IPS-20b (cell line): ENCODE data around the gene TECPR2.
"Not testable (repeated sequence)": the region's sequence is repeated elsewhere in the genome, so short reads cannot be mapped to it uniquely, and the experiment has no call there.

Experiments used
- H3K27ac ChIP-seq: one replicate; pipeline ENCODE4 v1.5.1; 2013; ENCODE audit warnings: low read length
- H3K27me3 ChIP-seq: 2 replicates; pipeline ENCODE4 v1.6.1; 2013; ENCODE audit warnings: mild to moderate bottlenecking, low read length, inconsistent platforms; ENCODE audit not compliant: insufficient read depth
- H3K36me3 ChIP-seq: 2 replicates; pipeline ENCODE4 v1.6.1; 2013; ENCODE audit warnings: low read depth, mild to moderate bottlenecking, inconsistent platforms, low read length, moderate library complexity; ENCODE audit not compliant: insufficient read depth
- H3K4me1 ChIP-seq: 2 replicates; pipeline ENCODE4 v1.6.1; 2013; ENCODE audit warnings: mild to moderate bottlenecking, control low read depth, inconsistent platforms, low read length, moderate library complexity; ENCODE audit not compliant: insufficient read depth
- H3K4me3 ChIP-seq: 2 replicates; pipeline ENCODE4 v1.5.1; 2013; ENCODE audit warnings: mild to moderate bottlenecking, low read length, inconsistent platforms
- H3K9ac ChIP-seq: 2 replicates; pipeline ENCODE4 v1.6.1; 2013; ENCODE audit warnings: low read depth, mild to moderate bottlenecking, inconsistent platforms, low read length, moderate library complexity
- H3K9me3 ChIP-seq: 2 replicates; pipeline ENCODE4 v1.6.1; 2013; ENCODE audit warnings: mild to moderate bottlenecking, low read depth, low read length, inconsistent platforms; ENCODE audit not compliant: insufficient read depth

Gene TECPR2

DNA sequence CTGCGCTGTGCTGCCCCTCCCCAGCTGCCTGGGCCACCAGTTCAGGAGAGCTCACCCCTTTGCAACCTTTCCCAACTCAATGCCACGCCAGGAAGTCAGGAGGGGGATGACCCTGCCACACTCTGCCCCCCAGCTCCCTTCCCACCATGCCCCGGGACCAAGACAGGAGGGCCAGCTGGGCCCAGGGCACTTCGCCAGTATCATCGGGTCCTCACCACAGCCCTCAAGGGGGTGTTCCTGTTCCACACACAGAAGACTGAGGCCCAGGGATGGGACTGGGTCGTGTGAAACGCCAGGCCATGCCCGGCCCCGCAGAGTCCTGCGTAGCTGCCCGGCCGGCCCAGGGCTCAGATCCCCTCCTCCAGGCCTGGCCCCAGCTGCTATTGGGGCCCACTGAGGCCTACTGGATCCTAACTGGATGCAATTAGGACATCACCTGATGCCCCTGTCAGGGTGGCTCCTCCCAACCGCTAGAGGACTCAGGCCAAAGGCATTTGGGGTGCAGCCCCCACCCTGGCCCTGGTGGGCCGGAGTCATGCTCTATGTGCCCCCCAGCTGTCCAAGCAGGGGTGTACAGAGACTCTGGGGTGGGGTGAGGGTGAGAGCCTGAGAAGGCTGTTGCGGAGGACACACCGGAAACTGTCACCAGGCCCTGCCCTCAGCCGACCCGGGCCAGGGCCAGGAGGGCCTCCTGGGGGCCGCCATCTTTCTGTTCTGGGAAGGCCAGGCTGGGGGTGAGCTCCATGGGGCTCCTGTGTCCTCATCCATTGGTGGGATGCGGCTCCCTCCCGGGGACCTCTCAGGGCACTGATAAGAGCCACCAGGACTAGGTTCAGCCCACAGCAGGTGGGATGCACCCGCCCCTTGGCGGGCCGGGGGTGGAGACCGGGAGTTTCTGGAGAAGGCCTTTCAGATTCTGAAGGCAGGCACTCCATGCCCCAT lies 176.1 kb downstream of the TECPR2 start:
- no peaks in the 10 kb centered on the region for H3K4me1 ChIP-seq
- H3K4me3 ChIP-seq, result no peak overlapping the region
- H3K9me3 ChIP-seq, result no peaks in the 10 kb centered on the region
- H3K9ac ChIP-seq, result no peak overlapping the region
- no peak overlapping the region for H3K27ac ChIP-seq
- H3K36me3 ChIP-seq, result no peaks in the 10 kb centered on the region
- H3K27me3 ChIP-seq, result peaks cover 1% of the 10 kb centered on the region; the same call in 1 of the 2 replicates

DNA sequence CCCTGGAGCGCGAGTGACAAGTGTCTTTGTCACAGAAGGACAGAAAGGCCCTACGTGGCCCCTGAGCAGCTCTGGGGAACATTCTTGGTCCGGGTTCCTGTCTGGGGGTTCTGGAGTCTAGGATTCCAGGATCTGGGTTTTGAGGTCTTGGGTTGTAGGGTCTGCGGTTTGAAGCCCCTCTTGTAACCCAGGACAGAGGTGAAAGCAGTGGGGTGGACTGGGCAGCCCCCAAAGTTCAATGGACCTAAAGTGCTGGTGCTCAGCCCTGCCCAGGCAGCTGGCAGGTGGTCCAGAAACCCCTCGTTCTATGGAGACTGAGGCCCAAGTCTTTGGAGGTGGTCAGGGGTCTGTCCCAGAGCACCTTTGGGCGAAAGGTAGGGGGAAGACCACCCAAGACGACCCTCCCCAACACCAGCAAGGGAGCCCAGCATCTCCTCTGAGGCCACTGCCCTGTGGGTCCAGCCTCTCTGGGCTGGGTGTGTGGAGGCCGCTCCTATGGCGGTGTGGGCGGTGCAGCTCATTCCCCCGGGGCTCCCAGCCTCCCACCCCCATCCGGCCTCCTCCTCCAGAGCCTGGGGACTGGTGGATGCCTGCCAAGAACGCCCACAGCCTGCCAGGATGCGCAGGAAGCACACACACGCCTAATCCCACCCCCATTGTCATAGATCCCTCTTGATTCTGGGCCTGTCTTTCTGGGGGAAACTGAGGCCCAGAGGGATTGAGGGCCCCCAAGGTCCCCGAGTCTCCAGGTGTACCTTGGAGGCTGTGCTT lies 177.0 kb downstream of the TECPR2 start:
- Histone ChIP-seq H3K27ac (no peak overlapping the region), H3K4me1 (peaks cover 2% of the 10 kb centered on the region; the same call in 1 of the 2 replicates), H3K9ac (no peak overlapping the region; the same call in 1 of the 2 replicates), H3K36me3 (no peaks in the 10 kb centered on the region), H3K4me3 (no peak overlapping the region), H3K9me3 (no peaks in the 10 kb centered on the region), H3K27me3 (peaks cover 10% of the 10 kb centered on the region)

DNA sequence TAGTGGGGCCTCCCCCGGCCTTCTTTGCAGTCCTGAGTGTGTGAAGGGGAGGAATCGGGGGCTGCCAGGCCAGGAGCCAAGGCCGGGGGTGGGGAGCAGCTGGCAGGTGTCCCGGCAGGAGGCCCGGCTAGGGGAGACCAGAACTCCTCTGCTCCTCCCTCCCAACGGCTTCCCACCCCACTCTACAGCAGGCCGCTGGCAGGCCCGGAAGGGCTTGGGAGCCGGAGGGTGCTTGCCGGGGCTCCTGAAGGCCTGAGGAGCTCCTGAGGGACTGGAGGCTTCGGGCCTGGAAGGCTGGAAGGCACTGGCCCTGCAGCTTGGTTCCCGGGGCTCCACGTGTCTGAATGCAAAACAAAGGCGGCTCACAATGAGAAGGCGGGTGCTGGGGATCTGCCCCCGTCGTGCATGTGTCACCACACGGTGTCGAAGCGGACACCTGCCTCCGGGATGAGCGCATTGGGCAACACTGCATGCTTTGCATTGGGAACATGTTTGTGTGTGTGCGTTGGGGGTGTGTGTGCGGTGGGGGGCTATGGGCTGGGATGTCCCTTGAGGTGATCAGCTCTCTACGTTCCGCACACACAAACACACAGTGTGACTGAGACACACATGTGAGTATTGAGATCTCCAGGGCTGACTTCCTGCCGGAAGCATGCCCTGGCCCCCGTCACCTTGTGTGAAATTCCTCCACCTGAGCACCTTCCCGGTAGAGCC lies 177.7 kb downstream of the TECPR2 start:
- Histone ChIP-seq H3K4me3 (no peak overlapping the region), H3K9me3 (no peaks in the 10 kb centered on the region), H3K4me1 (peaks cover 2% of the 10 kb centered on the region; the same call in 1 of the 2 replicates), H3K27ac (no peak overlapping the region), H3K36me3 (no peaks in the 10 kb centered on the region), H3K27me3 (peaks cover 17% of the 10 kb centered on the region), H3K9ac (no peak overlapping the region; the same call in 1 of the 2 replicates)

DNA sequence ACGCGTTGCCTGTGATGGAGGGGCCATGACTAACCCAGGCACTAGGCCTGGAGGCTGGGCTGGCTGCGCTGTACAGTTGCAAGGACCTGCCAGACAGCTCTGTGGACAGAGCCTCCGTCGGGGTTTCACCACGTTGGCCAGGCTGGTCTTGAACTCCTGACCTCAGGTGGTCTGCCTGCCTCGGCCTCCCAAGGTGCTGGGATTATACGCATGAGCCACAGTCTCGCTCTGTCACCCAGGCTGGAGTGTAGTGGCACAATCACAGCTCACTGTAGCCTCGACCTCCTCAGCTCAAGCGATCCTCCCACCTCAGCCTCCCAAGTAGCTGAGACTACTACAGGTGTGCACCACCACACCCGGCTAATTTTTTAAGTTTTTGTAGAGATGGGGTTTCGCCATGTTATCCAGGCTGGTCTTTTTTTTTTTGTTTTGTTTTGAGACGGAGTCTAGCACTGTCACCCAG lies 178.3 kb downstream of the TECPR2 start:
- H3K27me3 ChIP-seq, result peaks cover 23% of the 10 kb centered on the region
- not testable (repeated sequence) for H3K36me3 ChIP-seq, H3K27ac ChIP-seq, H3K9me3 ChIP-seq, H3K9ac ChIP-seq, H3K4me3 ChIP-seq, H3K4me1 ChIP-seq

DNA sequence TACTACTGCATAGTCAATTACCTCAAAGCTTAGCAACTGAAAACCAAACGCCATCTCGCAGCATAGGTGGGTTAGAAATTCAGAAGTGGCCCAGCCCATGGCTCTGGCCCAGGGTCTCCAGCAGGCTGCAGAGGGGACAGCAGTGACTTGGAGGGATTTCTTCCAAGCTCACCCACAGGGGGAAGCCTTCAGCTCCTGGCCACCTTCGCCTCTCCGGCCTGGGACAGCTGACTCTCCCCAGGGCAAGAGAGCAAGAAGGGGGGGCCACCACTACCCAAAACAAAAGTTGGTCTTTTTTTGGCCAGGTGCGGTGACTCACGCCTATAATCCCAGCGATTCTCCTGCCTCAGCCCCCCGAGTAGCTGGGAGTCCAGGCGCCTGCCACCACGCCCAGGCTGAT lies 179.0 kb downstream of the TECPR2 start:
- Histone ChIP-seq H3K27me3 (peaks cover 23% of the 10 kb centered on the region), H3K27ac (no peak overlapping the region), H3K9ac (no peak overlapping the region), H3K4me1 (peaks cover 7% of the 10 kb centered on the region; the same call in 1 of the 2 replicates), H3K36me3 (no peaks in the 10 kb centered on the region), H3K9me3 (no peaks in the 10 kb centered on the region), H3K4me3 (no peak overlapping the region)

DNA sequence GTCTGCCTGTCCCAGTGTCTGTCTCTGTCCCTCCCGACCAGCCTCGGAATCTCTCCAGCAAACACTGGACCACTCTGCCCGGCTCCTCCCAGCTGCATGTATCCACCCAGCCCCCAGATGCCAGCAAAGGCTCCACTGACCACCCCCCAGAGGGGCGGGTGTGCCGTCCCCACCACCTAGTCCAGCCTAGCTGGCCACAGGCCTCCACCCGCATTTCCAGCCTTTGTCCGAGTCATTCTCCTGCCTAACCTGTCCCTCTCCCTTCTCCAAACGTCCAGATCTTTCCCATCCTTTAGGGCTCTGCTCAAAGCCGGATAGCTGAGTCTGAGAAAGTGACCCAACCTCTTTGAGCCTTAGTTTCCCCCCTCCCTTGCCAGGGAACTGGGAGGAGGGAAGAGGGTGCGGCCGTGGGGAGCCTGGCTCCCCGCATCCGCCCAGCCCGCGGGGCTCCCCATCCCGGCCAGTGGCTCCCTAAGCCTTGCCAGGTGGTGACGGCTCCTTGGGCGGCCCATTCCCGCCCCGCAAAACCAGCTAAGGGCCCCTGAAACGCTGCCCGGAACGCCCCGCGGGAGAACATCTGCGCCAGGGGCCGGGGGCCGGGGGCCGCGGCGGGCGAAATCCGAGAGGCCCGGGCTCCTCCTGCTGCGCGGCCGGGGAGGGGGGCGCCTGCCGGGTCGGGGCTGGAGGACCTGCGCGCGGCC lies 181.5 kb downstream of the TECPR2 start:
- peaks cover 7% of the 10 kb centered on the region; the same call in 1 of the 2 replicates for H3K4me1 ChIP-seq

DNA sequence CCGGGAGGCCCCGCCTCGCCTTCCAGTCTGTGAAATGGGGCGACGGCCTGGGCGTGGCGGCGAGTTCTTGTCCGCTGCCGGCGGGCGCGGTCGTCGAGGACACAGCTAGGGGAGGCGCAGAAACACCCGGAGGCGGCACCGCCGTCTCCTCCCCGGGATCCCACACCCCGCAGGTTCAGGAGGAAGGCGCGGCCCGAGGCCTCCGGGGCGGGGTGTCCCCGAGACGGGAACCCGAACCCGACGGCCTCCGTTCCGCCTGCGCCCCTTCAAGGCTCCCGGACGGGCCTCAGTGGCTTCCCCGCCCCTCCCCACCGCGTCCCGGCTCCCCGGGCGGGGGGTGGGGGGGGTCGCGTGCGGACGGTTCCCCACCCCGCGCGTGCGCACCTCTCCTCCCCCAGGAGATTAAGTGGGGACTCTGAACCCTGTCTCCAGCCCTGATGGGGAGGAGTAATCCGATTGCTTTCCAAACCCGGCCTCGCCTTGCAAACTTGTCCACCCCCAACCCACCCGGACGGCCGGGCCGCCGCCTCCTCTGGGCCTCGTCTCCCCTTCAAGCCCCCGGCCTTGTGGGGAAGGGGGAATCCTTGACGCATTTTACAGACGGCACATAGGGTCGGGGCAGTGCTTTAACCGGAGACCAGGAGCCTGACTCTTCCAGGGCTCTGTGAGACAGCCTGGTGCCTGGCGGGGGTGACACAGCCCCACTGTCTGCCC lies 182.2 kb downstream of the TECPR2 start:
- Histone ChIP-seq H3K9ac (peak overlapping the region; percentile 75; the same call in 1 of the 2 replicates), H3K27me3 (peaks cover 23% of the 10 kb centered on the region), H3K36me3 (no peaks in the 10 kb centered on the region), H3K4me3 (peak overlapping the region; percentile 61; the same call in 1 of the 2 replicates), H3K27ac (no peak overlapping the region), H3K9me3 (no peaks in the 10 kb centered on the region), H3K4me1 (peaks cover 7% of the 10 kb centered on the region; the same call in 1 of the 2 replicates)

More for the DNA sequence above, 181.5 kb downstream of the TECPR2 start:
- Histone ChIP-seq H3K36me3 (no peaks in the 10 kb centered on the region), H3K27ac (no peak overlapping the region), H3K9ac (no peak overlapping the region; the same call in 1 of the 2 replicates), H3K9me3 (no peaks in the 10 kb centered on the region), H3K27me3 (peaks cover 23% of the 10 kb centered on the region), H3K4me3 (peak overlapping the region; percentile 27; the same call in 1 of the 2 replicates)

DNA sequence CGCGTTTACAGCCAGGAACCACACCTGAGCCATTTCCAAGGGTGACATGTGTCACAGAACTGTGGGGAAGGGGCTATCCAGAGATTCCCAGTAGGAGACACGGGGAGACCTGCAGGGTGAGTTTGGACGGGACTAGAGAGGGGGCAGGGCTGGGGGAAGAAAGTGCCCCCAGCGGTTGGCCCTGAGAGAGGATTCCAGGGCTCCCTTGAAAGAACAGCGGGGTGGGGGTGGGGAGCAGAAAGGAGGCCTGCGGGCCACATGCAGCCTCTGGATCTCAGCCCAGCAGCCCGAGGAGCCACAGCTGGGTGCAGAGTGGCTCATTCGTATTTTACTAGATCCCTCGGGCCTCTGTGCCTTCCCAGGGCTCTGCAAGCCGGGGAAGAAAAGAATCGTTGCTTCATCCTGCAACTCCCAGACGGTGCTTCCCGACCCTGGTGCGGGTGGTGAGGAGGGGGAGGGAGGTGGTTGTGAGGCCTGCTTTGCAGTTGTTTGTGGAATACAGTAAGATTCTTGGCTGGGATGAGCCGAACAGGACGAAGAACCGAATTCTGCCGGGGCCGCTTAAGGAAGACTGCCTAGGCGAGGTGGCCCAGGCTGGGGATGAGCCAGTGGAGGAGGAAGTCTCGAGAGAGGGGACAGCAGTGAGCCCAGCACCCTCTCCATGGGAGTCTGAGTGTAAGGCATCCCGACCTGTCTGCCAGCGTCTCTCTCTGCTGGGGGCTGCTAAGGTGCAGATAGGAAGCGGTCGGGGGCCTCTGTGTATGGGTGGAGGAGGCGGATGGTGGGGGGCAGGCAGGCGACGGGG lies 182.9 kb downstream of the TECPR2 start:
- Histone ChIP-seq H3K27ac (peak overlapping the region; percentile 11), H3K9me3 (no peaks in the 10 kb centered on the region), H3K9ac (peak overlapping the region; percentile 75), H3K4me1 (peaks cover 7% of the 10 kb centered on the region; the same call in 1 of the 2 replicates), H3K36me3 (no peaks in the 10 kb centered on the region), H3K4me3 (peak overlapping the region; percentile 61; the same call in 1 of the 2 replicates), H3K27me3 (peaks cover 23% of the 10 kb centered on the region)

DNA sequence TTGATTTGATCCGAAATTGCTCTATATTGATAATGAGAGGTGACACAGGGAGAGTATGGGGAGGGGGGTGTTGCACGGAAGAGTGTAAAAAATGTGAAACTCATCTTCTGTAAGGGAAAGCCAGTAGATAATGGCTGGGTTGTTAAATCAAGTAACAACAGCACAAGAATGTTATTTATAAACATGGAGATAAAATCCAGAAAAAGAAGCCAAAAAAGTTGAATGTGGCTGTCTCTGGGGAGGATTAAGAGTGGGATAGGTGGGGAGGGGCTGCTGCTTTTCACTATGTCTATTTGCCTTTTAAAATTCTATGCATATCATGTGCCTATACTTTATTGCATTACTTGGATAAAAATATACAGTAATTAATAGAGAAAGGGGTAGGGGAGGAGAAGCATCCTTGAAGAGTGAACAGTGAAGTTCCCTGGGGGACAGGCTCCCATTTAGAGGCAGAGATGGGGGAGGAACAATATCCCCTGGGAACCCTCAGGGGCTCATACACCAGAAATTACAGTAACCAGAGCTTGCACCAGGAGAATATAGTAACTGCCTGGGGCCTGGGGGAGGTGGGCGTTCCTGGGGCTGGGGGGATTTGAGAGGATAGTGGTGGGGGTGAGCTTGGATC lies 186.0 kb downstream of the TECPR2 start:
- Histone ChIP-seq H3K27ac (no peak overlapping the region), H3K4me3 (no peak overlapping the region), H3K9me3 (no peaks in the 10 kb centered on the region), H3K36me3 (no peaks in the 10 kb centered on the region), H3K4me1 (peaks cover 7% of the 10 kb centered on the region; the same call in 1 of the 2 replicates), H3K27me3 (peaks cover 23% of the 10 kb centered on the region), H3K9ac (no peak overlapping the region)
